Activated gamma-delta T cell treated with Interleukin-2 at 50 U/mL for 16 hours (primary cell): ENCODE measurements around the gene LAD1.

Experiments used
- DNase-seq: peaks from one replicate; pipeline ENCODE4 v3.0.0-alpha.2; 2020

LAD1 gene

DNA sequence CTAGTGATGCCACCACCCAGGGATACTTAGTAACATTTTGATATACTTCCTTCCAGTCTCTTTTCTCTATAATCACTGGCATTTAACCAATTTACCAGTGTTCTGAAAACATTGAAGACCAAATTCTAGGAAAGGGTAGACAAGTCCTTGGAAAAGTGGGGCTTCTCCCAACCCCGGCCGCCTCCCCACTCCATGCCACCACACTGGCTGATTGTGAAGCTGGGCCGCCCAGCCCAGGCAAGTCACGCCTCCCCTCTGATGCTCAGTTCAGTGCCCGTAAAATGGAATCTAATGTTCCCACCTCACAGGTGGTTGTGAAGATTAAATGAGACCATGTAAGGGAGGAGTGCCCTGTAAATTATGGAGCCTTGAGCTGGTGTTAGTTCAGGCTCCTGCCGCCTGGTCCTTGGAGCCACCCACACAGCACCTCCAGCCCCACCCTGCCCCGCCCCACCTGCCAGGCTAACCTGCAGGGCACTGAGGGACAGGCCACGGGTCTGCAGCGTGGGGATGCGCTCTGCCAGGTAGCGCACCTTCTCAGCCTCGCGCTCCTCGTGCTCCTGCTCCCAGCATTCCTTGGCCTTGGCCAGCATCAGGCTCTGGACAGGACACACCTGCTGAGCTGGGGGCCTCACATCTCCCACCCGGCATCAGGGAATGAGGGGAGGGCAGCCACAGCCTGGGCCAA lies 15.1 kb upstream of the LAD1 start:
- no peak for DNase-seq

GRCh38 chr1:201411292-201411691 lies 12.2 kb upstream of the LAD1 start:
- DNase-seq, result no peak

DNA sequence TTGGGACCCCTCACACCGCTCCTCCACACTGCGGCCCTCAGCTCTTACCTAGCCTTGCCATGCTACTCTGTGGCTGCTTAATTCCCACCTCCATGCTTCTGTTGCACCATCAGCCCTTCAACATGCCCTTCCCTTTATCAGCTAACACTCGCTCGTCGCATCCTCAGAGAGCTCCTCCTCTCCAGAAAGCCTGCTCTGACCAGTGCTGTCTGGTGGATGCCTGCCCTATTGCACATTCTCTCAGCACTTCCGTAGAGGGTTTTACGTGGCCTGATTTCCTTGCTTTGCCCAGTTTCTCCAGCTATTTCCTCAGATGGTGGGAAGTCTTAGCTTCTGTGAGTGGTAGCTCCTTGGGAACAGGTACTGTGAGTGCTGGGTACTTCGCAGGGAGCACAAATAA lies 10.3 kb upstream of the LAD1 start:
- no peak for DNase-seq

DNA sequence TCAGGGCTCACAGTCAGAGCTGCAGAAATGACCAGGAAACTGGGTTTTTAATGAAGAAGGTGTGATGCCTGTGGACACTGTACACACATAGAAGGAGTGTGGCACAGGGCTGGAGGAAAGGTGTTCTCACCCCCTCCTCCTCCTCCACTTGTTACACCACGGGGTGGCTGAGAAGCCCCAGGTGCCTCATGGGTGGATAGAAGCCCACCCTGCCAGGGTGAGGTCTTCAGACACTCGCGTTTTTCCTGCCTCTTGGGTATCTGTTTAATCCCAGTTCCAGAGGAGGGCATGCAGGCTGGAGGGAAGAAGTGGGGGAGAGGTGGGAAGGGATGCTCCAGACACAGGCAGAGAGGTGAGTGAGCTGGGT lies 9.7 kb upstream of the LAD1 start:
- DNase-seq, result no peak

- DNase-seq, result peak; percentile 64
These were observed 9.2 kb upstream of the LAD1 start for GRCh38 chr1:201408176-201408833.

GRCh38 chr1:201406831-201407406 lies 7.8 kb upstream of the LAD1 start:
- no peak for DNase-seq

GRCh38 chr1:201405484-201405831 lies 6.3 kb upstream of the LAD1 start:
- DNase-seq, result no peak

DNA sequence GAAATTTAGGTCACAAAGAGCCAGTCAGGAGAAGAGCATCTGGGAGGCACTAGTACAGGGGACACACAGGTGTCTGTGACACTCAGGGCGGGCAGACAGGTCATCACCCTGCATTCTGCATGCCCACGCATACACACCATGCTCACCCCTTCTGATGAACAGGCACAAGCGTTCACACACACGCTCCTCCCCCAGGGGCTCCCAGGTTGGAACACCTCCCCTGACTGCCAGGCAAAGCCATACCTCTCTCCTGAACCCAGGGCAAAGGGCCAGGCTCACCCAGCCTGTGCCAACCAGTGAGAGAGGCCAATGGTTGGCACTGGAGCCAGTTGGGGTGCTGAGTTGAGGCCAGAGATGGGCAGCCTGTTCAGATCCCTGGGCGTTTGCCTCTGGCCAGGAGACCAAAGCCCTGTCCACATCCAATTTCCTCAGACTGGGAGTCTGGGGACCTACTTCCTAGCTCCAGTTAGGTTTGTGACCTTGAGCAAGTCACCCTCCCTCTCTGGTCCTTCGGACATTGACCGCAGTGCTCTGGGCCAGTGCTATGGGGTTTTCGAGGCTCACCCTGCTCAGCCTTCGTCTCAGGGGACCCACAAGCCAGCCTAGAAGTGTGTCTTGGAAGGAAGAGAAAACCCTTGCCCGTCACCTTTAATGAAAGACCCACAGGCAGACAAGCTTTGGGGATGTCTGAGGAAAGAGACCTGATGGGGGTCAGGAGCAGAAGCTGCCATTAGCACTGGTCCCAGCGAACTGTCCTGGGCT lies 5.8 kb upstream of the LAD1 start:
- no peak for DNase-seq

DNA sequence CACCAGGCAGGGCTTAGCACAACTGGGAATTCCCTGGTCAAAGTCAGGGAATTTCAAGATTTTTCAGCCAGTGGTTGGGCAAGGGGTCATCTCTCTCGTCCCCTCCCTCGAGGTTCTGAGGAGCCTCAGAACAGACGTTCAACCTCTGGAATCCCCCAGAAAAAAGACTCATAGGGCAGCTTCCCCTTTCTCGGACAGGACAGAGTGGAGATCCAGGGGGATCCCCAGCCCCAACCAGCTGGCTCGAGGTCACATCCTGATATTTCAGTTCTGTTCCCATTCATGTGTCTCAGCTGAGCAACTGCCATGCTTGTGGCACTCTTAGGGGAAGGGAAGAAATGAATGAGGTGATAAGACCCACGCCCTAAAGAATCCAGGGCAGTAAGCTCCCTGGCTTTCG lies 4.9 kb upstream of the LAD1 start:
- DNase-seq, result no peak

GRCh38 chr1:201403359-201403758 lies 4.2 kb upstream of the LAD1 start:
- no peak for DNase-seq

DNA sequence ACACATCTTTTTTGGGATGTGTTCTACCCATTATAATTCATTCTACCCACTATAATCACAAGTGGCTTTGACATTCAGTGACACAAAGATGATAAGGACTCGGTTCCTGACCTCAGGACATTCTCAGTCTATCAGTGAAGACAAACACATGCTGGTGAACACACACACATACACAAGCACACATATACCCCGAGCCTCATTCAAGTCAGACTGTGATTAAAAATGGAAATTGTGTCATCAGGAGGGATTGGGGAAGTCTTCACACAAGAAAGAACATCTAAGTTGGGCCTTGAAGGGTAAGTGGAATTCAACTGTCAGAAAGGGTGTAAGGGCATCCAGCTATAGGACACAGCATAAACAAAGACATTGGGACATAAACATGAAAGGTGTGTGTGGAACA lies 2.6 kb upstream of the LAD1 start:
- DNase-seq, result no peak

- no peak for DNase-seq
These were observed 1.7 kb upstream of the LAD1 start for GRCh38 chr1:201400852-201401230.

DNA sequence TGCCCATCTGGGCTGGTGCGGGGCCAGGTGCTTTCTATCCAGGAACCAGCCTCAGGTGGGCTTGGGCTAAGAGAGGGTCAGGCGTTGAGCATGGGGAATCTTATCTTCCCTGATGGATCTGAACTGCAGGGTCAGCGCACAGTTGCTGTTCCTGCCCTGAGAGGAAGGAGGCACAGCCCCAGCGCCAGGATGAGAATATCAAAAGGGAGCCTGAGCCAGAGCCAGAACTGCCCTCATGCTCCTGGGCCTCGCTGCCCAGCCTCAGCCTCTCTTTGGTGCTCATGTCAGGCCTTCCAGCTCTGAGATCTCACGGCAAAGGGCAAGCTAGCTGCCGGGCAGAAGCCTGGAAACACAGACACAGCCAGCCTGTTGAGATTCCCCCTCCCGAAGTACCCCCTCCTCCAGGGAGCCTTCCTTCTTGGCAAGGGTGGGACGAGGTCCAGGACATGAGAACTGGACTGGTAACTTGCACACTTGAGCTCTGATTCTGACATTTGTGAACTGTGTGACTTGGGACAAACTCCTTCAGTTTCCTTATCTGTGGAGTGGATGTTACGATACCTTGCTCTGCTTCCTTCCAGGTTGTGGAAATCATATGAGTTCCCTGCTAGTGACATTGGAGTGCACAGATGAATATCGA lies 1.2 kb upstream of the LAD1 start:
- no peak for DNase-seq

GRCh38 chr1:201399352-201400126 lies 415 bp upstream of the LAD1 start:
- no peak for DNase-seq

DNA sequence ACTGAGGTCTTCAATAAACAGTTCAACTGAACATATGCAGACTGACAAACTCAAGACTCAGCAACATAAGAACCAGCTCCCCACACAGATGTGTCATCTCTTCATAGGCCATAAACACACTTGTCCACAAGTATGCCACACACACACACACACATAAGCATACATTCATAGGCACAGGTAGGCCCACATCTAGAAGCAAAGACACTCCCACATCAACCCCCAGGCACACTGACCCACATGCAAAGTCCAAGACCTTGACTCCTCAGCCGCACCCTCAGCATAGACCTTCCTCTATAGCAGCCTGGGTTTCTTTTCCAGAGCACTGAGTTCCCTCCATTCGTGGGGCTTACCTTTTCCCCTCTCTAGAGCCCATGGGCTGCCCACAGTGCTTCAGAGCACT lies 1.4 kb downstream of the LAD1 start:
- no peak for DNase-seq

GRCh38 chr1:201396861-201397464 lies 2.2 kb downstream of the LAD1 start:
- no peak for DNase-seq

DNA sequence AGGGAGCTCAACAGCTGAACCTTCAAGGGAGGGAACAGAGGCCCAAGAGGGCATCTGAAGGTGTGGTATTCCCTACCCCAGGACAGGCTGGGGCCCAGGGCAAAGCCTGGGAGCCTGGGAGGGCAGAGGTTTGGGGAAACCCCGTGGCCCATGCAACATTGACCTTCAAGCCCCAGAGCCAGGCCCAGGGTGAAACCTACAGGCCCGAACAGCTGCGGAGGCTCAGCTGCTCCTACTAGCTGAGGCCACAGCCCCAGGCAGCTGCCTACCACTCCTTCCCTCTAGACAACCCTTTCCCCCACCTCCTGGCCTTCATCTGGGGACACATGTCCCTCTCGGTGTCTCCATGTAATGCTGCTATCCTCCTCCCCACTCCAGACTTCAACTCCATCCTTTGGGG lies 3.2 kb downstream of the LAD1 start:
- DNase-seq, result no peak

GRCh38 chr1:201394591-201394990 lies 4.5 kb downstream of the LAD1 start:
- no peak for DNase-seq

- no peak for DNase-seq
These were observed 6.0 kb downstream of the LAD1 start for GRCh38 chr1:201393076-201393475.

DNA sequence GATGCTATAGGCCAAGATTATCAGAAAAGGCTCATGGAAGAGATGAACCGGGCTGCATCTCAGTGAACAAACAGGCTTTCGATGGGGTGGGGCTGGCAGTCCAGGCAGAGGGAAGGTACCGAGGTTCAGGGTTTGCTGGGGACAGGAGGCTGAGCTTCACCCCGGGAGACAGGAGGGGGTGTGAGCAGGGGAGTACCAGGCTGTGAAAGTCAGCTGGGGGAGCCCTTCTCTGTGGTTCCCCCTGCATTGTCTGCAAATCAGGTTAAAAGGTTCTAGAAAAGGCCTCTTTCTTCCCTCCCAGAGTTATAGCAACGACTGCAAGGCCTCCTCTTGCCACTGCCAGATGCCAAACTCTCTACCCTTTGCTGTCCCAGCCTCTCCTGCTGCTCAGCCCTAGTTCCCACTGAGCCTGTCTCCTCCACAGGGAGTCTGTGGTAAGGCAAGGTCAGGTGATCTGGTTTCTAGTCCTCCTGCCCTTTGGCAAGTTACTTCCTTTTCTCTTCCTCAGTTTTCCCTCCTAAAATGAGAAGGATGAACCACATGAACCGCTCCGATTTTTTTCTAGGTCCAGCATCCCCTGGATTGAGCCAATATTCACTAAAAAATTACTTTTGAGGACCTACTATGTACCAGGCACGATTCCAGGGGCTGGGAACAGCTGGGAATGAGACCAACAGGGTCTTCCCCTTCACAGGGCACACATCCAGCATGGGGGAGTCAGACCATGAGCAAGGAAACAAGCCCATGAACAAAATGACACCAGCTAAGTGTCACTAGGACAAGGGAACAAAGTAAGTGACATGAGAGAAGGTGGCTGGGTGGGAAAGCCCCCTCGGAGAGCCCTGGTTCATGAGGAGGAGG lies 7.2 kb downstream of the LAD1 start:
- no peak for DNase-seq

DNA sequence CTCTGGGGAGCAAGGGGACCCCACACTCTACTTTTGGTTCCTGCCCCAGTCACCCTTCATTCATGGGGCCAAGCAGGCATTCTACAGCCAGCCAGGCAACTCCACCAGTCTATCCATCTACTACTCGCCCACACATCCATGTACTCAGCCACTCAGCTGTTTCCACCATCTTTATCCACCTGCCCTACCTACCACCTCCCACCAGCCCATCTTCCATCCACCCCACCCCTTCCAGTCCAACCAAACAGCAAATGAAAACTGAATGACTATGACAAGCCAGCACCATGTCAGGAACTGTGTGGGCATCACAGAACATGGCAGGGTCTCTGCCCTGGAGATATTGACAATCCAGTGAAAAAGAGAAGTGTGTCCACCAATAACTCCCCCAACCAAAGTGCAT lies 7.9 kb downstream of the LAD1 start:
- DNase-seq, result no peak
